HG02588 (cell line): Measurements from ENCODE around the gene KCNJ14.

Experiments used
- ATAC-seq: cut with Tn5 transposase; IDR thresholded peaks from one replicate; pipeline ENCODE4 v1.9.1; 2021; ENCODE audit warnings: mild to moderate bottlenecking, moderate library complexity; ENCODE audit not compliant: unreplicated experiment

KCNJ14 gene

DNA sequence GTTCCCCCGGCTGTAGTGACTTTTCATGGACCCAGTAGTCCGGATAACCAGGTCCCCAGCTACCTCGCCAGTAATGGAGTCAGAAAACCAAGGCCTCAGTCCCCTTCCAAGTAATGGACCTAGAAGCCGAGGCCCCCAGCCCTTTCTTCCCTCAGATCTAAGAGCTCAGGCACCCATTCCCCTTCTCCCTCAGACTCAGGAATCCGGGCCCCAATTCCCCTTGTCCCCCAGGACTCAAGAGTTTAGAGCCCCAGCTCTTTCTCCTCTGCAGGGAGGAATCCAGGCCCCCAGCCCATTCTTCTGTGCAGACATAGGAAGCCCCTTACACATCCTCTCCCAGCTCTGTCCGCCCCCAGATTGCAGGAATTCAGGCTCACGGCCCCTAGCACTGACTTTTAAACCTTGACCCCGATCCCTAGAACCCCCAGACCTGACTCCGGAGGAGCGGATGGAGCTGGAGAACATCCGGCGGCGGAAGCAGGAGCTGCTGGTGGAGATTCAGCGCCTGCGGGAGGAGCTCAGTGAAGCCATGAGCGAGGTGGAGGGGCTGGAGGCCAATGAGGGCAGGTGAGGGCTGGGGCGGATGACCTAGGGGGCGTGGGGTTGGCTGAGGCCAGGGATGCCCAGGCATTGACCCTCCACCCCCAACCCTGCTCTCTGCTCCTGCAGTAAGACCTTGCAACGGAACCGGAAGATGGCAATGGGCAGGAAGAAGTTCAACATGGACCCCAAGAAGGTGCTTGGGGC is 14.7 kb downstream of the KCNJ14 start:
- ATAC-seq, result no peak

- ATAC-seq, result no peak
These were observed 15.5 kb downstream of the KCNJ14 start for GRCh38 chr19:48470856-48471255.

- no peak for ATAC-seq
These were observed 16.5 kb downstream of the KCNJ14 start for GRCh38 chr19:48471836-48472235.

DNA sequence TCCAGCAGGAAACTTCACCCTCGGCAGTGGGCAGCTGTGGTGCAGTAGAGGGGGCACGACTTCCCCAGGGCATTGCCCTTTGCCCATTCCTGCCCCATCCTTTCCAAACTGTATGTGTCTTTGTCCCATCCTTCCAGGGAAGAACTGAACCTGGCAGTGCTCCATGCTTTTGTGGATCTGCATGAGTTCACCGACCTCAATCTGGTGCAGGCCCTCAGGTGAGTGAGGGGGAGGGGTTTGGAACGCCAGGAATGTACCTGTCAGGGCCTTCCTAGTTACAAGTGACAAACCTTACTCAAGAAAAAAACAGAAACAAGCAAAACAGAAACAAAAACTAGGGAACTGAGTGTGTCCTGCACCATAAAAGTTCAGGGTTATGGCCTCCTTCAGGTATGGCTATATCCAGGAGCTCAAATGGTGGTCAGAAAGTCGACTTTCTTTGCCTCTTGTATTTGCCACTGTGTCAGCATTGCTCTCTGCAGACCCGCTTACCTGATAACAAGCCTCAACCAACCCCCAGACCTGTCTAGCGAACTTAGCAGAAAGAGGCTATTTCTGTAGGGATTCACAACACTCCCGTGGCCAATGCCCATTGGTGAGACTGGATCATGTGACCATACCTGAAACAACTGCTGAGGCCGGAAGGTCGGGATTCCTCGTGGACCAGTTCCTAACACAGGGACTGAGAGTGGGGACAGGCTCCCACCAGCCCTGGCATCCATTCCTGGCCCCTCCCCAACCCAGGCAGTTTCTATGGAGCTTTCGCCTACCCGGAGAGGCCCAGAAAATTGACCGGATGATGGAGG is 18.0 kb downstream of the KCNJ14 start:
- ATAC-seq, result no peak

DNA sequence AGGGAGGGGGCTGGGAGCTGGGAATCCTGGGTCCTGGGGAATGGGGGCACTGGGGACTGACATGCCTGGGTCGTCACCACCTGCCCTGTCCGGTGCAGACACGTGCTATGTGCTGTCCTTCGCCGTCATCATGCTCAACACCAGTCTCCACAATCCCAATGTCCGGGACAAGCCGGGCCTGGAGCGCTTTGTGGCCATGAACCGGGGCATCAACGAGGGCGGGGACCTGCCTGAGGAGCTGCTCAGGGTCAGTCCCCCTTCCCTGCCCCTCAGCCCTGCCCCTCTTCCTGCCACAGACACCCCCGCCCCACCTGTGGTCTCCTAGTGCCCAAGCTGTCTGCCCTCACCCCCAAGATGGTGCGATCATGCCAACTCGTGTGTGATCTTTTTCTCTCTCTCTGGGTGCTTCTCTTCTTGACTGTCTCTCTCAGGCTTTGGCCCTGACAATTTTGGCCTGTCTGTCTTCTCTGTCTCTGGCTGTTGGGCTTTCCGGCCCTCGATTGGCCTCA is 18.8 kb downstream of the KCNJ14 start:
- no peak for ATAC-seq

DNA sequence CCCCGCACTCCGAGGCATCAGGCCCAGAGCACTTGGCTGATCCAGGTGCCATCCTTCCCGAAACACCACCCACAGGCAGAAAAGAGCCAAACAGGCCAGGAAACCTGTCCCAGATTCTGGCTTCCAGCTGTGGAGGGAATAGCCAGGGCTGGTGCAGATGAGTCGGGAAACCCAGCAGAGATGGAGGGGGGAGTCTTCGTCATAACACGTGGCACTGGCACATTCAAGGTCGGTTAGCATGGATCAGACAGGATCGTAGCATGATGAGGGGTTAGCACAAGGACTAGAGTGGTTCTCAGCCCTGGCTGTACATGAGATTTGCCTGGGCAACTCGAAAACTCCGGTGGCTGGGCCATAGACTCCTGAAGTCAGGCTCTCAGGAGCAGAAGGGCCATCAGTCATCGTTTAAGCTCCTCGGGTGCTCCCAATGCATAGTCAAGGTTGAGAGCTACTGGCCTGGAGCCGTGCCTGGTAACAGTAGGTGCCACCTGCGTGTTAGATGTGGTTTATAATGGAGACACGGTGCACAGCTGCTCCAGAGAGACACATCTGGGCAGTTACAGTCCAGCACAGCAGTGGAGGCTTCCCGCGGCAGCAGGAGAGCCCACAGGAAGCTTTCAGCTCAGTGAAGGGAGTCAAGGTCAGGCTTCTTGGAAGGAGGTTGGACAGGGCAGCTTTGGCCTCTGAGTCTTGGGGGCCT is 20.1 kb downstream of the KCNJ14 start:
- ATAC-seq, result no peak

GRCh38 chr19:48476176-48476575 is 20.8 kb downstream of the KCNJ14 start:
- no peak for ATAC-seq

- ATAC-seq, result no peak
These were observed 21.8 kb downstream of the KCNJ14 start for GRCh38 chr19:48477067-48477685.

GRCh38 chr19:48477698-48478338 is 22.4 kb downstream of the KCNJ14 start:
- no peak for ATAC-seq

DNA sequence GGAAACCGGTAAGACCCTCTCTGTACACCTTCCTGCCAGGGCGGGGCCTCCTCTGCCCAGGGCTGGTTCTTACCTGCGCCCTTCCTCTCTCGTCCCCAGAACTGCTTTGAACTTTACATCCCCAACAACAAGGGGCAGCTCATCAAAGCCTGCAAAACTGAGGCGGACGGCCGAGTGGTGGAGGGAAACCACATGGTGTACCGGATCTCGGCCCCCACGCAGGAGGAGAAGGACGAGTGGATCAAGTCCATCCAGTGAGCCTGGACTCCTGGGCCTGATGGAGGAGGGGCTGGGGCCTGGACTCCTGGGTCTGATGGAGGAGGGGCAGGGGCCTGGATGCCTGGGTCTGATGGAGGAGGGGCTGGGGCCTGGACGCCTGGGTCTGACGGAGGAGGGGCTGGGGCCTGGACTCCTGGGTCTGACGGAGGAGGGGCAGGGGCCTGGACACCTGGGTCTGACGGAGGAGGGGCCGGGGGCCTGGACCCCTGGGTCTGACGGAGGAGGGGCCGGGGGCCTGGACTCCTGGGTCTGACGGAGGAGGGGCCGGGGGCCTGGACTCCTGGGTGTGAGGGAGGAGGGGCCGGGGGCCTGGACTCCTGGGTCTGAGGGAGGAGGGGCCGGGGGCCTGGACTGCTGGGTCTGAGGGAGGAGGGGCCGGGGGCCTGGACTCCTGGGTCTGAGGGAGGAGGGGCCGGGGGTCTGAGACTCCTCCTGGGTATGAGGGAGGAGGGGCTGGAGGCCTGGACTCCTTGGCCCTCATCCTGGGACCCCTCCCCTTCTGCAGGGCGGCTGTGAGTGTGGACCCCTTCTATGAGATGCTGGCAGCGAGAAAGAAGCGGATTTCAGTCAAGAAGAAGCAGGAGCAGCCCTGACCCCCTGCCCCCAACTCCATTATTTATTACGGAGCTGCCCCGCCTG is 23.2 kb downstream of the KCNJ14 start:
- no peak for ATAC-seq

- ATAC-seq, result no peak
These were observed 24.3 kb downstream of the KCNJ14 start for GRCh38 chr19:48479686-48480085.

GRCh38 chr19:48480183-48480557 is 24.8 kb downstream of the KCNJ14 start:
- no peak for ATAC-seq

GRCh38 chr19:48480558-48481500 is 25.5 kb downstream of the KCNJ14 start:
- no peak for ATAC-seq

DNA sequence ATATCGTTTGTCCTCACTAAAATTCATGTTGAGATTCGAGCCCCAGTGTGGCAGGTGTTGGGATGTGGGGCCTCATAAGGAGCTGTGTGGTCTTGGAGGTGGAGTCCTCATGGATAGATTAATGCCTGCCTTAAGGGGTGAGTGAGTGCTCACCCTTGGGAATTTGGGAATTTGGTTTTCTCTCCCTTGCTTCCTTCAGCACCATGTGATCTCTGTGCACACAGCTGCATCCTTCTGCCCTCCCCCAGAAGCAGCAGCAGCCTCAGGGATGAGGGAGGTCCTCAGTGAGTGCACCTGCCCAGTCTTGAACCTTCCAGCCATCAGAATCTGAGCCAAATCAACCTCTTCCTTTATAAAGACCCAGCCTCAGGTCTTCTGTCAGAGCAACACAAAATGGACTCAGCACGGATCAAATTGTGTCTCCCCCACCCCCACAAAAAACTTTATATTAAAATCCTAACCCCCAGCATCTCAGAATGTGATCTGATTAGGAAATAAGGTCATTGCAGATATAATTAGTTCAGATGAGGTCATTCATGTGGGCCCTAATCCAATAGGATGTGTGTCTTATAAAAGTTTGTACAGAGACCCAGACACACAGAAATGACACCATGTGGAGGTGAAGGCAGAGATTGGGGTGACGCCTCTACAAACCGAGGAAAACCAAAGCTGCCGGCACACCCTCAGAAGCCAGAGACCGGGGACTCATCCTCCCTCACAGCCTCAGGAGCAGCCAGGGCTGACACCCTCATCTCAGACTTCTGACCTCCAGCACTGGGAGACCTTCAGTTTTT is 26.7 kb downstream of the KCNJ14 start:
- no peak for ATAC-seq

DNA sequence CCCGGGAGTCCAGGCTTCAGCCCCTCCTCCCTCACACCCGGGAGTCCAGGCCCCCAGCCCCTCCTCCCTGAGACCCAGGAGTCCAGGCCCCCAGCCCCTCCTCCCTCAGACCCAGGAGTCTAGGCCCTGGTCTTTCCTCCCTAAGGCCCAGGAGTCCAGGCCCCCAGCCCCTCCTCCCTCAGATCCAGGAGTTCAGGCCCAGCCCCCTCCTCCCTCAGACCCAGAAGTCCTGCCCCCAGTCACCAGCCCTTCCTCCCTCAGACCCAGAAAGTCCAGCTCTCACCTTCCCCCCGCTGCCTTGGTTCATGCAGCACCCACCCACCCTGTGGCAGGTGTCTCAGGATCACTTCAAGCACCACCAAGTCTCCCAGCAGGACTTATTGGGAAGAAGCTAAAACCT is 27.9 kb downstream of the KCNJ14 start:
- ATAC-seq, result no peak

DNA sequence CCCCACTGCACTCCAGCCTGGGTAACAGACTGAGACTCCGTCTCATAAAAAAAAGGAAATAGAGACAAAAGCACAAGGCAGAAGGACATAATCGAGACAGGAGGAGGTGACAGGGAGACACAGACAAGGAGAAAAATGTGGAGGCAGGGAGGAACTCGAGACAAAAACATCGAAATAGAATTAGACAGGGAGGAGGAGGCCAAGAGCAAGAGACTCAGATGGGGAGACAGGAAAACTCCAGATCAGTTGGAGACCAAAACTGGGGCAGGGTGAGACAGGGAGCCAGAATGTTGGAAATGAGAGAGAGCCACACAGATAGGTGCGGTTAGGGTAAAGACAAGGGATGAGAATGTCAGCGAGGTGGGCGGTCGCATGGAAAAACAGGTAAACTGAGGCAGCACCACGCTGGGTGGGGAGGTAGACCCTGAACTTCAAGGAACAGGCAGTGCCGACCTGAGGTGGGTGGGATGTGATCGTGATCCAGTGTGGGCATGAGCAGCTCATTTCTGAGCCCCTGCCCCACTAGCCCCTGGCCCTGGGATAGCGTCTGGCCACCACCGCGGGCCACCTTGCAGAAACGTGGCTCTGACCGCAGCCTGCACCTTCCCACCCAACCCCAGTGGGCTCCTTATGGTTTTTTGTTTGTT is 29.0 kb downstream of the KCNJ14 start:
- no peak for ATAC-seq

DNA sequence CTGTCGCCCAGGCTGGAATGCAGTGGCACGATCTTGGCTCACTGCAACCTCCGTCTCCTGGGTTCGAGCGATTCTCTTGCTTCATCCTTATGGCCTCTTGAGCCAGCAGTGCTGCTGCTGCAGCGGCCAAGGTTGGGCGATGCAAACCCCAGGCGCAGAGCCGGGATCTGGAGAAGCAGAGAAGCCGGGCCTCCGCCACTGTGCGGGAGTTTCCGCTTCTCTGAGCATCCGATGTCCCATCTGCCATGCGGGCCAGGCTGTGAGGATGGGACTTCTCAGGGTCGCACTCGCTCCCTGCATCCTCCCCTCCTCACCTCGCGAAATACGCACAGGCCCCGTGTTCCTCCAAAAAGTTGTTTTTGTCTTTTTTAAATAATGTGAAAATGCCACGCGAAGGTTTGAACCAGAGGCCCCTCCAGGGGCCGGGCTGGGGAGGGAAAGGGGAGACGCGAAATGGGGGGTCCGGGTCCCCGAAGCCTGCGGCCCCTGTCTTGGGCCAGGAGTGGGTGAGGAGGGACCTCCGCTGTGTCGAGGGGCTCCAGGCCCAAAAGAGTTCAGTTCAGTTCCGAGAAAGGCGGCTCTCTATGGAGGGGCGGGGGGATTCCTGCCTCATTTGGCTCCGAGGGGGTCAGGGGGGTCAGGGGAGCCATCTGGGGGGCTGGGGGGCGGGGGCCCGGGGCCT is 29.7 kb downstream of the KCNJ14 start:
- no peak for ATAC-seq
